NAMALWA (cell line): ENCODE measurements around the gene GET4.
"Not testable (repeated sequence)": the region's sequence is repeated elsewhere in the genome, so short reads cannot be mapped to it uniquely, and the experiment has no call there.

Source experiments
- DNase-seq: peaks from one replicate; pipeline ENCODE4 v3.0.0-alpha.2; 2015; ENCODE audit warnings: low spot score

Gene GET4

DNA sequence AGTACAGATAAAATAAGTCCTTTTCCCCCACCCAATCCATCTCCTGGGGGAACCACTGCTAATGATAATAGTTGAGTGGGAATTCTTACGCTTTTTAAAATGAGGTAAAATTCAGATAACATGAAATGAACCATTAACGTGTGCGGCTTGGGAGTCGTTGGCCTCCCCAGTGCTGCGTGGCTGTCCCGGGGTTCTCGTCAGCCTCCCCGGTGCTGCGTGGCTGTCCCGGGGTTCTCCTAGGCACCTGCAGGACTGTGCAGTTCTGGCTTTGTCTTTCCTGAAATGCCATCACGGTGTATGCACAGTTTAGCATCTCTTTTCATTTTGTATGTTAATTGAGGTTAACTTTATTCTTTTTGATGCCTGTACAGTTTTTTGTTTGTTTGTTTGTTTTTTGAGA, 30.6 kb upstream of the GET4 start:
- no peak for DNase-seq

DNA sequence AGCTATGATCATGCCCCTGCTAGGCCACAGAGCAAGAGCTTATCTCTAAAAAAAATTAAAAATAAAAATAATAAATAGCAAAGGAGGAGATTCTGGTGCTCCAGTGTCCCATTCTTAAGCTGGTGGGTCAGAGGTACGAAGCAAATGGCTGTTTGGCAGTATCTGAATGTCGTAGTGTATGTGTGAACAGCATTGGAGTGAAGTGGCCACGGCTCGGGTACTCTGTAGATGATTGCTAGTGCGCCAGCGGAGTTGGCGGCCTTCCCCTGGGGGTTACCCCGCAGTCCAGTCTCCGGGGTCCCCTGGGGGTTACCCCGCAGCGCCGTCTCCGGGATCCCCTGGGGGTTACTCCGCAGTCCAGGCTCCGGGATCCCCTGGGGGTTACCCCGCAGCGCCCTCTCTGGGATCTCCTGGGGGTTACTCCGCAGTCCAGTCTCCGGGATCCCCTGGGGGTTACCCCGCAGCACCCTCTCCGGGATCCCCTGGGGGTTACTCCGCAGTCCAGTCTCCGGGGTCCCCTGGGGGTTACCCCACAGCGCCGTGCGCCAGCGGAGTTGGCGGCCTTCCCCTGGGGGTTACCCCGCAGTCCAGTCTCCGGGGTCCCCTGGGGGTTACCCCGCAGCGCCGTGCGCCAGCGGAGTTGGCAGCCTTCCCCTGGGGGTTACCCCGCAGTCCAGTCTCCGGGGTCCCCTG, 29.2 kb upstream of the GET4 start:
- DNase-seq: not testable (repeated sequence)

DNA sequence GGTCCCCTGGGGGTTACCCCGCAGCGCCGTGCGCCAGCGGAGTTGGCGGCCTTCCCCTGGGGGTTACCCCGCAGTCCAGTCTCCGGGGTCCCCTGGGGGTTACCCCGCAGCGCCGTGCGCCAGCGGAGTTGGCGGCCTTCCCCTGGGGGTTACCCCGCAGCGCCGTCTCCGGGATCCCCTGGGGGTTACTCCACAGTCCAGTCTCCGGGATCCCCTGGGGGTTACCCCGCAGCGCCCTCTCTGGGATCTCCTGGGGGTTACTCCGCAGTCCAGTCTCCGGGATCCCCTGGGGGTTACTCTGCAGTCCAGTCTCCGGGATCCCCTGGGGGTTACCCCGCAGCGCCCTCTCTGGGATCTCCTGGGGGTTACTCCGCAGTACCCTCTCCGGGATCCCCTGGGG, 28.6 kb upstream of the GET4 start:
- not testable (repeated sequence) for DNase-seq

DNA sequence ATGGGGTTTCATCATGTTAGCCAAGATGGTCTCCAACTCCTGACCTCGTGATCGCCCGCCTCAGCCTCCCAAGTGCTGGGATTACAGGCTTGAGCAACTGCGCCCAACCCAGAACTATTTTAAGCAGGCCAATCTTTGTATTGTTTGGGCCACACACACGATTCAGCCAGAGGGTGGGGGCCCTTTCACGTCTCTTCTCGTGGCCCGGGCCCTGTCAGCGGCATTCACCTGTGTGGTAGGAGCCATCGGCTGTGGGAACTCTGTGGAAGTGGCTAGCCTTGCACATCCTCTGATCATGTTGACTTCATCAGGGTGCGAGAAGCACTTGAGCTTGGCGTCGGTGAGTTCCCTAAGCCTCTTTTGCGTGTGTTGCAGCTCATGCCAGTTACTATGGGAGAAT, 27.2 kb upstream of the GET4 start:
- no peak for DNase-seq

DNA sequence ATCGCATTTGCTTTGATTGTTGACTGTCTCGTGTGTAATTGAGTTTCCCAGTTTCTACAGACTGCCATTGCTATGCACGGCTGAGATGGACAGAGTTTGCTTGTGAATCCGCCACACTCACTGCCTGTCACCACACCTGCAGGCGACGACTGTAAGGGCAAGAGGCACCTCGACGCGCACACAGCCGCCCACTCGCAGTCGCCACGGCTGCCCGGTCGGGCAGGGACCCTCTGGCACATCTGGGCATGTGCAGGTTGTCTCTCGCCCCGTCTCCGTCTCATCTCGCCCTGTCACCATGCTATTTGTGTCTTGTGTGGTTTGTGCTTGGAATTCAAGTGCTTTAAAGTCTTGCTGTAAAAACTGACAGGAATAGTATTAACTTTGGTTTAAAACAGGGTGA, 26.6 kb upstream of the GET4 start:
- no peak for DNase-seq

DNA sequence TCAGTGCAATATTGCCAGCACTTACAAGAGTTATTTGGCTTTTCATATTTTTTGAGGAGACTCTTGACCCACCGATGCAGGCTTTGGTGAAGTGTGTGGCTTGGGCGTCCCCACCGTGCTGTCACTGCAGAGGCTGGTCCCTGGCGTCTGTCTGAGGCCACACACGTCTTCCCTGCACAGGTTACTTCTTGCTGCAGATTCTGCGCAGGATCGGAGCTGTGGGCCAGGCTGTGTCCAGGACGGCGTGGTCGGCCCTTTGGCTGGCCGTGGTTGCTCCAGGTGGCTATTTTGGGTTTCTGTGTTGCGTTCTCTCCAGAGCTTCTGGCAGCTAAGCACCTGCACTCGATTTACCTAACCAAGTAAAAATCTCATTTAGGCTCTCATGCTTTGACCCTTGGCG, 25.1 kb upstream of the GET4 start:
- DNase-seq: no peak

DNA sequence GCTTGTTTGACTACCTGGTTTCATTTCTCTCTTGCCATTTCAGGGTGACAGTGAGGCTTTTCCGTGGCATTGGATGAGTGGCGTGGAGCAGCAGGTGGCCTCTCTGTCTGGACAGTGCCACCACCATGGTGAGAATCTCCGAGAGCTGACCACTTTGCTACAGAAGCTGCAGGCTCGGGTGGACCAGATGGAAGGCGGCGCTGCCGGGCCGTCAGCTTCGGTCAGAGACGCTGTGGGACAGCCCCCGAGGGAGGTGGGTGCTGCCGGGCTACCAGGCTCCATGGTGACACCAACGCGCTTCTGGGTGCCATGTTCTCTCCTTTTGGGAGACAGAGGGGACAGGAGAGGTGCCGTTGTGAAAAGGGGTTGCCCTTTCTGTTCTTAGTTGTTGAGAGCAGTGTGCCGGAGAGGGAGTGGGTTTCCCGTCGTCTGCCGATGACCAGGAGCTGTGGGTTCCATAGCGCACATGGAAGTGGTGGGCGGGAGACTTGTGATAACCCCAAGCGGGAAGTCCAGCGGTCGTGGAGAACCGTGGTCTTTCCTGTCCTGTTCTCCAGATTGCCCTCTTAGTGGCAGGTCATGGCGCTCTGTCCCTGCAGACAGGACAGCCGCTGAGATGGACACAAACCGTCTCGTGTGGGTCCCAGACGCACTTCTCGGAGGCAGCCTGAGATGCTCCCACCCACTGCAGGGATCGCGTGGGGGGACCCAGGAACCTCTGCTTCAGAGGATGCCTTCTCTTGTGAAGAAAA, 22.8 kb upstream of the GET4 start:
- no peak for DNase-seq

DNA sequence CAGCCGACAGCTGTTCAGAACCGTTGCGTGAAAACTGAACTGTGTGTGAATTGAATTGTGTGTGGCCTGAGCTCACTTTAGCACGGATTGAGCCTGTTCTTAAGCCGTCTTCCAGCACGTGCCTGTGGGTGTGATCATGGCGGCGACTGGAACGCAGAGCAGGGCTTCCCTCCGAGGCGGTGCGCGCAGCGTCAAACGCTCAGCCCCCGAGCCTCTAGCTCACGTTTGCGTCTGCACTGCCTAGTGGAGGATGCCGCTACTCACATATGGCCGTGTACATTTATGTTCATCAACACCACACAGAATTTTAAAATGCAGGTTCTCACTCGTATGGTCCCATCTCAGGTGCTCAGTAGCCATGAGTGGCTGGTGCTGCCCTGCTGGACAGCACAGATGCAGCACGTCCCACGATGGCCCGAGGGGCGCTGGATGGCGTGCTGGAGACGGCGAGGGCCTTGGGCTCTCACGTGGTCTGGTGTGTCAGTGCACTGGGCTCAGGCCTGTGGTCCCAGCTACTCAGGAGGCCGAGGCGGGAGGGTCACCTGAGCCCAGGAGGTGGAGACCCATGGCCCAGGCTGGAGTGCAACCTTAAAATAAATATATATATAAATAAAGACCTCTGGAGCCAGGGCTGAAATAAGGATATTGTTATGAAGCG, 22.1 kb upstream of the GET4 start:
- no peak for DNase-seq

DNA sequence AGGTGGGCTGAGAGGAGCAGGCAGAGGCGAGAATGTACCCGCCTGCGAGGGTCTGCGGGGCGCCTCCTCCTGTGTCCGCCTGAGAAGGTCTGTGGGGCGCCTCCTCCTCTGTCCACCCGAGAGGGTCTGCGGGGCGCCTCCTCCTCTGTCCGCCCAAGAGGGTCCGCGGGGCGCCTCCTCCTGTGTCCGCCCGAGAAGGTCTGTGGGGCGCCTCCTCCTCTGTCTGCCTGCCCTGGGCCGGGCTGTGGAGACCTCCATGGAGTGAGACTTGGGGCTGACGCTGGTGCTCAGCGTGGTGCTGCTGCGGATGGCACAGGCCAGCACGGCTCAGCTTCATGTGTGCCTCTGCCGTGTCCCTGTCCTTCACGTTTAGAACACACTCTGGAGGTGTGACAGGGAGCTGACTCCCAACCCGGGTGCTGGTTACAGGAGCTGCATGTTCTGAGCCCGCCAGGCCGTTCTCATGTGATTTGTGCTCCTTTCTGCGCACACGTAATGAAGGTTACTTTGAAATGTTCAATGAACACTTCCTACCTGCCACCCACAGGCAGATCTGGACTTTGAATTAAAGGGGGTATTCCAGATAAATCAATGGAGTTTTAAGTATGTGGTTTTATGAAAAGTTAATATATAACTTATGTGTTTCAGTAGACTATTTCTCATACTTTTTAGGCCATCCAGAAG, 20.5 kb upstream of the GET4 start:
- no peak for DNase-seq

DNA sequence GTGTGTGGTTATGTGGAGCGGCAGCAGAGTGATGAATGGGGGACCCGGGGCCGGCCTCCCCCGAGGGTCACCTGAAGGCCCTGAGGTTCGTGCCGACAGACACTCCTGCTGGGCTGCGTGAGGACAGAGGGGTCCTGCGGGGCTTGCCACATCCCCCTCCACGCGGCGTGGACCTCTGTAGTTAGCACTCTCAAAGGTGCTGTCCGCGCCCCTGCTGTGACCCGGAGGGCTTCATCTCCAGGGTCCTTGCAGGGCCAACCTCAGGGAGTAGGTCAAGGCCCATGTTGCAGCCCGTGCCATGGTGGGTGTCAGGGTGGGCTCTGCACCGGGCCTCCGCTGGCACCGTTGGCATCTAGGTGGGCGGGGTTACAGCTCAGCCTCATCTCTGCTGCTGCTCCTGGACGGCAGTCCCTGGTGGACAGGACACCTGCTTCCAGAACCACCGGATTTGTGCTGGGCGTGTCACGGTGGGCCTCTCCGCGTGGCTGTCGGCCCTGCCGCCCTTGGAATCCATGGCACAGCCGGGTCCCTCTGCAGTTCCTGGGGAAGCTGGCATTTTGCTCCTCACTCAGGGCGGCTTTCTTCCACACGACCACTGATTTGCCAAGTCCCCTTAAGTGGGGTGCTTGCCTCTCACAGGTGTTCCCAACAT, 19.8 kb upstream of the GET4 start:
- no peak for DNase-seq

DNA sequence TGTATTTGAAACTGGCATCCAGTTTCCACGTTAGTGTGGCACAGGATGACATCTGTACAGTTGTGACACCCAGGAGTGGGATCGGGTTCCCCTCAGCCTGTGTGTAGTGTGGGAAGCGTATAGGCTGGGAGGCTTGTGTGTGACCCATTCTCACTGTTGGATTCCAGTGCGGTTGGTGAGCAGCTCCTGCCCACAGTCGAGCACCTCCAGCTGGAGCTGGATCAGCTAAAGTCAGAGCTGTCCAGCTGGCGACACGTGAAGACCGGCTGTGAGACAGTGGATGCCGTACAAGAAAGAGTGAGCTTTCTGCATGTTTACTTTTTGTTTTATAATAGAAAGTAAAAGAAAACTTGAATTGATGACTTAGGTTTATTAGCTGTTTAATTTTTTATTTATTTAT, 18.7 kb upstream of the GET4 start:
- DNase-seq: no peak

DNA sequence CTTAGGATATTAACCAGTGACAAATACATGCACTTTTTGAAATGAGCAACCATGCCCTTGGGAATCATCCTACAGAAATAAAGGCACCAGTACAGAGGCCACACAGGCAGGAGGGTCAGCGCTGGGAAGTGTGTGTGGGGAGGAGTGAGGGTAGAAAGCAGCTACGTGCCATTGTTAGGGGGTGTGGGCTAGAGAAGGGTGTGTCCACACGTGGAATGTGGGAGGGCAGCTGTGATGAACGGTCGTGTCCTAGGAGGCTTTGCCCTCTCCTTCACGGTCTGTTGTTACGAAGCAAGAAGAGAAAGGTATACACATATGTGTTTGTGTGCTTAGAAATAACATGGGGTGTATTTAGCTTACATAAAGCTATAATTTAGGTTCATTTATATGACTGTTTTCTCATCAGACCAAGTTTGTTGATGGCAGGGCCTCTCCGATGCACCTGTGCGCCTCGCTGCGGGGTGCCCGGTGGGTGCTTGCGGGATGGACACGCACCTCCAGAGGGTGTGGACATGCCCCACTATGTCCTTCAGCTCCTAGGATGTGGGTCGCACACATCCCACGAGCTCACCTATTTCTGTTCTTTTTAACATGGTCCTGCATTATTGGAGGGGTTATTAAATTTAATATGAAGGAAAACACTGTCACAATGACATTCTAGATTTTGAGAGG, 16.9 kb upstream of the GET4 start:
- DNase-seq: no peak

DNA sequence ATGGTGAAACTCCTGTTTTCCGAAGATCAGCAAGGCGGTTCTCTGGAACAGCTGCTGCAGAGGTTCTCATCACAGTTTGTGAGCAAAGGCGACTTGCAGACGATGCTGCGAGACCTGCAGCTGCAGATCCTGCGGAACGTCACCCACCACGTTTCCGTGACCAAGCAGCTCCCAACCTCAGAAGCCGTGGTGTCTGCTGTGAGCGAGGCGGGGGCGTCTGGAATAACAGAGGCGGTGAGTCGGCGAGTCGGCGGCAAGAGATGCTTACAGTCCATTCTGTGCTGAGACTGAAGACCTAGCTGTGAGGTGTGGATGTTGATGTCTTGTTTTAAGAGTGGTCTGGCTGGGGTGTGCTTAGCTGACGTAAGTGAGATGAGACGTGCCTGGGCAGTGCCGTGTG, 16.2 kb upstream of the GET4 start:
- DNase-seq: no peak

DNA sequence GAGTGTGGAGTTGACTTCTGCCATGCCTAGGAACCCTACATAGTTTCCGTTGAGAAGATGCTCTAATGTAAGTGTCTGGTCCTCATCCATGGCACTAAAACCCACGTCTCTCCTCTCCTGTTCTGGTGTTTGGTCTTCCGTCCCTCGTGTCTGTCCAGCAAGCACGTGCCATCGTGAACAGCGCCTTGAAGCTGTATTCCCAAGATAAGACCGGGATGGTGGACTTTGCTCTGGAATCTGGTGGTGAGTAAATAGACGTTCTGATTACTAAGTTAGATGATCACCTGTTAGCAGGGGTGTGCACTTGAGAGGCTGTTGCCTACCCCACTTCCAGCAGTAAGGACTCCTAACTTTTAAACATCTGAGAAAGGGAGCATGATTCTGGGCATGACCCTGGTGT, 15.1 kb upstream of the GET4 start:
- no peak for DNase-seq

DNA sequence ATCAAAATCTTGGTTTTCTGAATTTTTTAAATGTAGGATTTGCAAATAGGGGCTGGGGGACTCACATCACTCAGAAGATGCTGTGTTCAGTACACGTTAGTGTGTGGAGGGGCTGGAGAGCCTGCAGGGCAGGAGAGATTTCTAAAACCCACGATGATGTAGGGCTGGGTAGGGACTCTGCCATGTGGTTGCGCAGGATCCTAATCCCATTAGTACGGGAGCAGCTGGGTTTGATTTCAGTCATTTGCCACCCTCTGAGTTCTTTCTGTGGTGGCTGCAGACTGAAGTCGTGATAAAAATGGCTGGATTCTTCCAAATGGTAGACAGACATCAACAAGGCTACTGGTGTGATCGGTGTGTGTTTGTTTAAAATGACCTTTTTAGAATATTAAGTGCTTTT, 14.2 kb upstream of the GET4 start:
- DNase-seq: no peak

DNA sequence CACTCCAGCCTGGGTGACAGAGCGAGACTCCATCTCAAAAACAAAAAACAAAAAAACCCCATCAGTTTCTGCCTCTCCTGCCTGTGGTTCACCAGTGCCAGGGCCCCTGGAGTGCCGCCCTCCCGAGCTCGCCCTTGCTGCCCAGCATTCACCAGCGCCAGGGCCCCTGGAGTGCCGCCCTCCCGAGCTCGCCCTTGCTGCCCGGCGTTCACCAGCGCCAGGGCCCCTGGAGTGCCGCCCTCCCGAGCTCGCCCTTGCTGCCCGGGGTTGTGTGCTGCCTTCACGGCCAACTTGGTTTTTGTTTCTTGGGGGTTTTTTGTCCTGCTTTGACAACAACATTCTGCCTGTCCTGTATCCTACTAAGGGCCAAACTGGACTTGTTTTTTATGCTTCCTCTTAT, 13.2 kb upstream of the GET4 start:
- no peak for DNase-seq

DNA sequence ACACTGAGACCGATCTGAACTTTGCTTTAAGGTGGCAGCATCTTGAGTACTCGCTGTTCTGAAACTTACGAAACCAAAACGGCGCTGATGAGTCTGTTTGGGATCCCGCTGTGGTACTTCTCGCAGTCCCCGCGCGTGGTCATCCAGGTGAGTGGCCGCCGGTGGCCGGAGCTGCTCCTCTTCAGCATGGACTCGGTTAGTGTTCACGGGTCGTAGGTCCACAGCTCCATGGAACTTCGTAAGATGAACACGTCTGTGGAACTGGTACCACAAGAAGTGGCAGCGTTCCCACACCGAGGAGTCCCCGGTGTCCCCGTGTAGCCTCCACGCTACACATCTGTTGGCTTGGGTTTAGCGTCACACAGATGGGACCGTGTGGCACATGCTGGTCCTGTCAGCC, 10.4 kb upstream of the GET4 start:
- DNase-seq: no peak

DNA sequence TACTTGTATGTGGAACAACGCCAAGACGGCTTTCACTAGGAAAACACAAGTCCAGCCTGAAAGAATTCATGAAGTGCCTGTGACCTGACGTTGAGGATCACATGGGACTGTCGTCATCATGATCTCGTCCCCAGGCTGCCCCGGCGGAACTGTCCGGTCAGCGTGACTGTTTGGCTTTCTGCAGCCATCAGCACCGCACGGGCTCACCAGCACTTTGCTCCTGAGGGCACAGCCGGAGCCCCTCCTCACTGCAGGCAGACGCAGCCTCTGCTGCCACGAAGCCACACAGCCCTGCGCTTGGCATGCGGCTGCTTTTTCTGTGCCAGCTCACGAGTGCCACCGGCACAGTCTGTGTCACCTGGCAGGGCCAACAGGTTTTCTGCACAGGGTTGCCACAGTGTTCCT, 9.4 kb upstream of the GET4 start:
- DNase-seq: no peak

DNA sequence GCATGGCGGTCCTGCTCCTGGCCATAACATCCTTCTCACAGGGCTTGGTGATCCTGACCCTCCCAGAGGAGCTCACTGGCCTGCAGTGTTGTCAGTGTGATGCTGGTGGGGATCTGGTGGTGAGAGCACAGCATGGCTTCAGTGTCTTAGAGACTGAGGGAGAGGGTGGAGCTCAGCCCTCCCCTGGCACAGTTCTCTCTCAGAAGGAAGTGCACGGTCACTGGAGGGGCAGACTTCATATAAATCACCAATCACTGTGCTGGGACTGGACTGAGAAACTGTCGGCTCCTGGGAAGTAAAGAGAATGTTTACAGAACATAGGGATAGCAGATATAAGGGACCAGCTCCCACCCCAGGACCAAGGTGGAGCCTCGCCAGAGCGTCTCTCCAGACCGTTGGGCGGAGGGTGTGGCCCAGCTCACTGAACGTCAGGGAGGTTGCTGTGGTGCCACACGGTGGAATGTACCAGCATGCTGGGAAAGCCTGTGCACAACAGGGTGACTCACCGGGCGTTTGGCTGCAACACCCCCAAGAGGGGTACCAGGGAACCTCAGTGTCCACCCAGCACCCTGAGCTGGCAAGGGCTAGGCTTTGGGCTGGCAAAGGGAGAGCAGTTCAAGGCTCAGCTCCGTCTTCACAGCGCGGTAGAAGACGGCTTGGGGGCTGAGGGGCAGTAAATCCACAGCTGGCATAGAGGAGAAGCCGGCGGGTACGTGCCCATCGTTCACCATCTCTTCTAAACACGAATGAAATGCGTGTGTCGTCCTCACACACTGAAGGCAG, 8.8 kb upstream of the GET4 start:
- DNase-seq: no peak

DNA sequence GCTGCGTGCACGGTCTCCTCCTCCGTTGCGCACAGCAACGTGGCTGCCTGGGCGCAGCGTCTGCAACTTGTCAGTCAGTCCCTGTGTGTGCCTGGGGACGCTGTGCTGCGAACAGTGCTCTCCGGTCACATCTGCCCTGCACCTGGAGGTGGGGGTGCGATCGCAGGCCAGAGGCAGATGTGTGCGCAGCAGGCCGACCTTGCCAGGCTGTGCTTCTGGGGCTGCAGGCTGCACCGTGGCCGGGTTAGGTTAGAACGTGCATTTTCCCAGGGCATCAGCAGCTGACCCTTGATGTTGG, 8.2 kb upstream of the GET4 start:
- no peak for DNase-seq

DNA sequence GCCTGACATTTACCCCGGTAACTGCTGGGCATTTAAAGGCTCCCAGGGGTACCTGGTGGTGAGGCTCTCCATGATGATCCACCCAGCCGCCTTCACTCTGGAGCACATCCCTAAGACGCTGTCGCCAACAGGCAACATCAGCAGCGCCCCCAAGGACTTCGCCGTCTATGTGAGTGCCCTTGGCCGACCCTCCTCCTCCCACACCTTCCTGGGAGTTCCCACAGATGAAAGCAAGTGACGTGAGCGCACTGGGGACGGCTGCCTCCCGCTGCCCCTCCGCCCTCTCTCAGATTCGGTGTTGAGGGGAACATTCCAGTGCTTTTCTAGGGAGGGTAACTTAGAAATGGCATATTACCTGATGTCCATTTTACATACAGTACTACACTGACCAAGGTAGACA, 7.0 kb upstream of the GET4 start:
- no peak for DNase-seq
